Activated naive CD8-positive, alpha-beta T cell treated with anti-CD3 and anti-CD28 coated beads for 36 hours (primary cell): ENCODE measurements around the gene GNB1L. TPM values are rescaled to one million over a fixed set of nuclear protein-coding genes. Genes with fewer than 3 reads are reported as not detected.

ENCODE experiments used
- DNase-seq: peaks from one replicate; pipeline ENCODE4 v3.0.0; 2021
- H3K27ac Mint-ChIP-seq: one replicate; pipeline ENCODE4 v1.8.0; 2022; ENCODE audit warnings: mild to moderate bottlenecking, moderate library complexity, mixed read lengths
- H3K27me3 Mint-ChIP-seq: one replicate; pipeline ENCODE4 v1.8.0; 2022; ENCODE audit warnings: mild to moderate bottlenecking, mixed read lengths
- H3K36me3 Mint-ChIP-seq: one replicate; pipeline ENCODE4 v1.8.0; 2021; ENCODE audit warnings: mild to moderate bottlenecking, mixed read lengths
- H3K4me1 Mint-ChIP-seq: one replicate; pipeline ENCODE4 v1.8.0; 2021; ENCODE audit warnings: mixed read lengths
- H3K4me3 Mint-ChIP-seq: one replicate; pipeline ENCODE4 v1.8.0; 2022; ENCODE audit warnings: mild to moderate bottlenecking, moderate library complexity, mixed read lengths
- H3K9me3 Mint-ChIP-seq: one replicate; pipeline ENCODE4 v1.8.0; 2022; ENCODE audit warnings: mixed read lengths
- total RNA-seq, 2 experiments: library from RNA; stranded (reverse); gene quantifications; one replicate each; pipeline ENCODE4 v1.2.3, GENCODE V29; 2021

The GNB1L gene
- total RNA-seq, 2 experiments from 2014 or later, result 14.5 TPM

DNA sequence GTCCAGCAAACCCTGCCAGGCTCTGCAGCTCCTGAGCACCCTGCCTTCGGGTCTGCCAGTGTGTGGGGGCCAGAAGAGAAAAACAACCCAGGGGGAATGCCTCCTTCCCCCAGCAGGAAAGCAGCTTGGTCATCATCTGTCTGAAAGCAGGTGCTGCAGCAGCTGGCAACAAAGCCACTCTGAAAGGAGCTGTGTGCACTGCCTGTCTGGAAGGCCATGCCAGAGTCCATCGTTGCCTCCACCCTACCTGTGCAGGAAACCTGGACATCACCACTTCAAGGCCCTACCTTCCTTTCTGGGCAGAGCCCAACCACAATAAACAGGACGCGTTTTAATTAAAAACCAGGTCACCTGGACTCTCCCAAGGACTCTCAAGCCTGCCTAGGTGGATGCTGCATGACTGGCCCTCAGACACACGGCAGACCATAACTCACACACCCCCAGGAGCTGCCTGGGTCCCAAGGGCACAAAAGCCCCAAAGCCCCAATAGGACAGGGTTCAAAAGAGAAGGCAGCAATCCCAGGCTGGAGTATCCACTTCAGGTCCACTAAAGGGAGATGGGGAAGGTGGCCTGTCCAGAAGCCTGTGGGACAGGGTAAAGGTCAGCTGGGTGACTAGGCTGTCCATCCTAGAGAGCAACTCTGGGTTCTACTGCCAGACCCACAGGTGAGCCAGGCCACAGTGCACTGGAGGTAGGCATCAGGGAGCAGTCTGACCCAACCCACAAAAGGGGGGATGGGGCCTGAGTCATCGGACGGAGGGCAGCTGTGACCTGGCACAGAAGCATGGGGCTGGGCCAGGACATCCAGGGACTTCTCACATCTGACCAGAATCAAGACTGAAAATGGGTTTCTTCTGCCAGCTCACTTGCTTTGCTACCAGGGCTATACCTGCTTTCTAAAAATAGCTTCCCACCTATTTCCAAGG is 6.1 kb downstream of the GNB1L start:
- Mint-ChIP-seq H3K9me3 (no peaks in the 10 kb centered on the region), H3K36me3 (peaks cover 34% of the 10 kb centered on the region), H3K27ac (no peak overlapping the region), H3K4me3 (no peak overlapping the region), H3K4me1 (peaks cover 43% of the 10 kb centered on the region), H3K27me3 (no peaks in the 10 kb centered on the region)
- no peak for DNase-seq

- no peak for DNase-seq
- Mint-ChIP-seq H3K27me3 (no peaks in the 10 kb centered on the region), H3K36me3 (peaks cover 25% of the 10 kb centered on the region), H3K4me3 (no peak overlapping the region), H3K9me3 (no peaks in the 10 kb centered on the region), H3K4me1 (peaks cover 31% of the 10 kb centered on the region), H3K27ac (no peak overlapping the region)
Observed at GRCh38 chr22:19847345-19847632, 7.4 kb downstream of the GNB1L start.

- Mint-ChIP-seq H3K4me1 (peaks cover 28% of the 10 kb centered on the region), H3K27me3 (no peaks in the 10 kb centered on the region), H3K36me3 (peaks cover 21% of the 10 kb centered on the region), H3K4me3 (no peak overlapping the region), H3K9me3 (no peaks in the 10 kb centered on the region), H3K27ac (no peak overlapping the region)
- DNase-seq, result no peak
Observed at GRCh38 chr22:19846620-19847344, 7.9 kb downstream of the GNB1L start.

DNA sequence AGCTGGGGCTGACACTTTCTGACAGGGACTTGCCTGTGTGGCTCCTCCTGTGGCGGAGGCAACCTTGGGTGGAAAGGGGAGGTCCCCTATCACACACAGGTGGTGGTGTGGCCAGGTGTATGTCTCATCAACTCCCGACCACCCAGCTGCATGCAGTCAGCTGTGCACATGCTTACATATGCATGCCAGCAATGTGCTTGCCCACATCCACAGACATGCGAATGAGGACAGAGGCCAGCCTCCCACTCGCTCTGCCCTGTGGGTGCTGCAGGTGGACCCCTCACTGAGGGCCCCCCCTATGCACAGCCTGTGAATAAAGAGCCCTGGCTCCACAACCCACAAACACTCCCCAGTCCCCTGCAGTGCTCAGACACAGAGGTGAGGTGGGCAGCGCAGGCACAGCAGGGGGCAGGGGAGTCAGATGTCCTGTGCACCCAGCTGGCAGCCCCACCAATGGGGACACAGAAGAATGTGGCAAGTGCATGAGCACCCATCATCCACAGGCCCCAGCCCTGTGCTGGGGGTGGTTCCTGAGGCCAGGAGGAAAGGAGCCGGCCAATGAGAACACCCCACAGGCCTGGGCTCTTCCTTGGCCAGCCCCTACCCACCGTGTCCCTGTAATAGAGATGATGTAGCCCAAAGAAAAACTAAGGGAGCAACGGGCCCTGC is 9.5 kb downstream of the GNB1L start:
- Mint-ChIP-seq H3K9me3 (no peaks in the 10 kb centered on the region), H3K27ac (peak overlapping the region; percentile 69), H3K4me3 (peak overlapping the region; percentile 37), H3K27me3 (no peaks in the 10 kb centered on the region), H3K36me3 (peaks cover 15% of the 10 kb centered on the region), H3K4me1 (peaks cover 22% of the 10 kb centered on the region)
- no peak for DNase-seq

DNA sequence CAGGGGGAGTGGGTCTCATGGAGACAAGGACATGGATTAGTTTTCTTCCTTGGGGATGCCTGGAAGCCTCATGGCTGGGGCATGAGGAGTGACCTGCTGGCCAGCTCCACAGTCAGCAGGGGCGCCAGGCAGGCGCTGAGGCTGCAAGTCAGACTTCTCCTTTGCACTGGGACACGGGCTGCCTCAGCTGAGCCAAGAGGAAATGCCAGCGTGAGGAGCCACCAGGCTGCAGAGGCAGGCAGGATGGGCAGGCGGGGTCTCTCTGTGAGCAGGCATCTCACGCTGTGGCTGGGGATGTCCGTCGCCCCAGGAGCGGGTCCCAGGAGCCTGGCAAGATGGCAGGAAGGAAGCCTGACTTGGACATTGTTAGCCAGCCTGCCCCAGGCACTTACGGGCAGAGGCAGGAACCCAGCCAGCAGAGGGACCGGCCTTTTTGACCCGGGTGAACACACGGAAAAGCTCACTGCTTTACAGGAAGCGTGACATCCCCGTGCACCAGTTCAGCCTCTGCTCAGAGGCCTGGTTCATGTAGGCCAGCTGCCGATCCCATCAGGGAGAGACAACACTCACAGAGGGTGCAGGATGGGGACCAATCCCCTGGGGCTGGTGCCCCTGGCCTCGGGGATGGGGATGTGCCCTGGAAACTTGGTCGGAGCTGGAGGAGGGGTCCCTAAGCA is 10.2 kb downstream of the GNB1L start:
- Mint-ChIP-seq H3K27ac (peak overlapping the region; percentile 69), H3K36me3 (peaks cover 17% of the 10 kb centered on the region), H3K4me3 (peak overlapping the region; percentile 37), H3K9me3 (no peaks in the 10 kb centered on the region), H3K4me1 (peaks cover 17% of the 10 kb centered on the region), H3K27me3 (no peaks in the 10 kb centered on the region)
- DNase-seq, result peak; percentile 22

GRCh38 chr22:19843857-19844376 is 10.8 kb downstream of the GNB1L start:
- Mint-ChIP-seq H3K27me3 (no peaks in the 10 kb centered on the region), H3K36me3 (peaks cover 17% of the 10 kb centered on the region), H3K27ac (no peak overlapping the region), H3K9me3 (no peaks in the 10 kb centered on the region), H3K4me1 (peaks cover 17% of the 10 kb centered on the region), H3K4me3 (no peak overlapping the region)
- no peak for DNase-seq

GRCh38 chr22:19843107-19843856 is 11.4 kb downstream of the GNB1L start:
- Mint-ChIP-seq H3K9me3 (no peaks in the 10 kb centered on the region), H3K4me1 (peaks cover 17% of the 10 kb centered on the region), H3K36me3 (peaks cover 16% of the 10 kb centered on the region), H3K4me3 (no peak overlapping the region), H3K27ac (no peak overlapping the region), H3K27me3 (no peaks in the 10 kb centered on the region)
- no peak for DNase-seq

DNA sequence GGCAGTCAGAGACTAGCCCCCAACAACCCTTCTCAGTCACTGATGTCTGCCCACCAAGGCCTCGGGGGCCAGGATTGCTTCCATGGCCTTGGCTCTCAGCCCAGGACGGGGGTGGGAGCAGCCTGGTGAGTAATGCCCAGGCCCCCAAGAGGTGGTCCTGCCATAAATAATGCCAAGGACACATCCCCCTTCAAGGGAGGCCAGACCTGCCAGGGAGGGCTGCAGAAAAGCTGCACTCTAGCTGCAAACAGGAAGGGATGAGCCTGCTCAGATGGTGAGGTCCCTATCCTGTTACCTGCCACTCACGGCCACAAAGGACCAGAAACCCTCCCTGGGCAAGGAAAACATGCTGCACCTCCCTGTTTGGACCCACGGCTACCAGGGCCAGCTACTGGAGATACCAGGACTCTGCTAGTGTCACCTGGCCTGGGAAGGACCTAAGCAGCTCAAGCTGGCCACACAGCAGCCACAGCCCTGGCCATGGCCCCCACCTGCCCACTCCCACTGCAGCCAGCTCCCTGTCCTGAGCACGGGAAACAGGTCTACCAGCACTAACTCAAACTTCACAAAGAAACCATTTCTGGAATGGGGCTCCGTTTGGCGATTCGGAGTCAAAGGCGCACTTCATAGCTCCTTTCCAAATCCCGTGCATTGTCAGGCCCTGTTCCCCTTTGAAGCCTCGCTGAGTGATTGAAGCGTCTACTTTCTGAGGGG is 12.1 kb downstream of the GNB1L start:
- Mint-ChIP-seq H3K36me3 (peaks cover 9% of the 10 kb centered on the region), H3K4me1 (peaks cover 21% of the 10 kb centered on the region), H3K9me3 (no peaks in the 10 kb centered on the region), H3K27ac (no peak overlapping the region), H3K4me3 (no peak overlapping the region), H3K27me3 (no peaks in the 10 kb centered on the region)
- DNase-seq, result no peak

GRCh38 chr22:19841641-19842392 is 12.9 kb downstream of the GNB1L start:
- Mint-ChIP-seq H3K27me3 (no peaks in the 10 kb centered on the region), H3K4me3 (no peak overlapping the region), H3K27ac (no peak overlapping the region), H3K4me1 (peaks cover 22% of the 10 kb centered on the region), H3K36me3 (peaks cover 2% of the 10 kb centered on the region), H3K9me3 (no peaks in the 10 kb centered on the region)
- no peak for DNase-seq

GRCh38 chr22:19840955-19841640 is 13.6 kb downstream of the GNB1L start:
- Mint-ChIP-seq H3K4me1 (peaks cover 23% of the 10 kb centered on the region), H3K27me3 (no peaks in the 10 kb centered on the region), H3K9me3 (no peaks in the 10 kb centered on the region), H3K27ac (no peak overlapping the region), H3K36me3 (peaks cover 2% of the 10 kb centered on the region), H3K4me3 (no peak overlapping the region)
- DNase-seq, result no peak

- Mint-ChIP-seq H3K4me1 (peaks cover 20% of the 10 kb centered on the region), H3K36me3 (peaks cover 3% of the 10 kb centered on the region), H3K27me3 (no peaks in the 10 kb centered on the region), H3K4me3 (no peak overlapping the region), H3K9me3 (no peaks in the 10 kb centered on the region), H3K27ac (no peak overlapping the region)
- DNase-seq, result no peak
Observed at GRCh38 chr22:19840059-19840458, 14.6 kb downstream of the GNB1L start.

- H3K27me3 Mint-ChIP-seq, result no peaks in the 10 kb centered on the region
- H3K36me3 Mint-ChIP-seq, result peaks cover 9% of the 10 kb centered on the region
- H3K9me3 Mint-ChIP-seq, result no peaks in the 10 kb centered on the region
- H3K4me1 Mint-ChIP-seq, result peaks cover 21% of the 10 kb centered on the region
- H3K4me3 Mint-ChIP-seq, result no peak overlapping the region
- no peak overlapping the region for H3K27ac Mint-ChIP-seq
- no peak for DNase-seq
Observed at GRCh38 chr22:19837915-19838314, 16.8 kb downstream of the GNB1L start.

- H3K27me3 Mint-ChIP-seq, result no peaks in the 10 kb centered on the region
- no peaks in the 10 kb centered on the region for H3K9me3 Mint-ChIP-seq
- no peak for DNase-seq
- peaks cover 28% of the 10 kb centered on the region for H3K4me1 Mint-ChIP-seq
- no peak overlapping the region for H3K27ac Mint-ChIP-seq
- H3K36me3 Mint-ChIP-seq, result peaks cover 9% of the 10 kb centered on the region
- no peak overlapping the region for H3K4me3 Mint-ChIP-seq
Observed at GRCh38 chr22:19836512-19836911, 18.2 kb downstream of the GNB1L start.
